ENCODE data around the gene RAB27A. TPM values are rescaled to one million over a fixed set of nuclear protein-coding genes. Genes with fewer than 3 reads are reported as not detected.

RAB27A gene
- total RNA-seq, 1 experiment from 2014 or later: 6.3 TPM

GRCh38 chr15:55267401-55268175, 22.0 kb downstream of the RAB27A start:
- Histone ChIP-seq H3K27me3 (ENCODE audit: low read length) (no peaks in the 10 kb centered on the region), H3F3A (ENCODE audit: low read length, unreplicated experiment) (no peaks in the 10 kb centered on the region), H3K27ac (ENCODE audit: low read length) (no peak overlapping the region), H3K4me1 (ENCODE audit: insufficient read depth, low read length) (no peaks in the 10 kb centered on the region), H3K4me3 (ENCODE audit: low read length) (no peak overlapping the region), H3K36me3 (ENCODE audit: low read depth, low read length) (no peaks in the 10 kb centered on the region), H3K79me2 (ENCODE audit: low read length) (no peaks in the 10 kb centered on the region), H4K20me1 (ENCODE audit: low read length) (no peaks in the 10 kb centered on the region), H3K9me2 (replicated peaks; ENCODE audit: low read length) (no peaks in the 10 kb centered on the region), H3K9ac (ENCODE audit: low read length) (no peak overlapping the region), H3K9me3 (ENCODE audit: low read length) (no peaks in the 10 kb centered on the region), H3K4me2 (ENCODE audit: low read length) (no peak overlapping the region), H2AFZ (ENCODE audit: low read length) (no peak overlapping the region)
- no peak for DNase-seq
- POLR2A ChIA-PET (ENCODE audit: unreplicated experiment): no interaction called here
- intact Hi-C loops (cut with micrococcal nuclease): no loop called here
- BruUV-seq (replicated peaks): no TSS peak
- CTCF ChIA-PET: no interaction called here
- TF ChIP-seq EZH2 (IDR thresholded peaks at IDR 0.05; ENCODE audit: low read length, unreplicated experiment) (no peak), EZH2phosphoT487 (IDR thresholded peaks at IDR 0.05; ENCODE audit: borderline replicate concordance, low read length) (no peak)
- TF ChIP-seq, protein P1, sequence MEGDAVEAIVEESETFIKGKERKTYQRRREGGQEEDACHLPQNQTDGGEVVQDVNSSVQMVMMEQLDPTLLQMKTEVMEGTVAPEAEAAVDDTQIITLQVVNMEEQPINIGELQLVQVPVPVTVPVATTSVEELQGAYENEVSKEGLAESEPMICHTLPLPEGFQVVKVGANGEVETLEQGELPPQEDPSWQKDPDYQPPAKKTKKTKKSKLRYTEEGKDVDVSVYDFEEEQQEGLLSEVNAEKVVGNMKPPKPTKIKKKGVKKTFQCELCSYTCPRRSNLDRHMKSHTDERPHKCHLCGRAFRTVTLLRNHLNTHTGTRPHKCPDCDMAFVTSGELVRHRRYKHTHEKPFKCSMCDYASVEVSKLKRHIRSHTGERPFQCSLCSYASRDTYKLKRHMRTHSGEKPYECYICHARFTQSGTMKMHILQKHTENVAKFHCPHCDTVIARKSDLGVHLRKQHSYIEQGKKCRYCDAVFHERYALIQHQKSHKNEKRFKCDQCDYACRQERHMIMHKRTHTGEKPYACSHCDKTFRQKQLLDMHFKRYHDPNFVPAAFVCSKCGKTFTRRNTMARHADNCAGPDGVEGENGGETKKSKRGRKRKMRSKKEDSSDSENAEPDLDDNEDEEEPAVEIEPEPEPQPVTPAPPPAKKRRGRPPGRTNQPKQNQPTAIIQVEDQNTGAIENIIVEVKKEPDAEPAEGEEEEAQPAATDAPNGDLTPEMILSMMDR (conservative IDR thresholded peaks at IDR 0.05; ENCODE audit: low read depth, low read length): no peak
- ATAC-seq: no peak

DNA sequence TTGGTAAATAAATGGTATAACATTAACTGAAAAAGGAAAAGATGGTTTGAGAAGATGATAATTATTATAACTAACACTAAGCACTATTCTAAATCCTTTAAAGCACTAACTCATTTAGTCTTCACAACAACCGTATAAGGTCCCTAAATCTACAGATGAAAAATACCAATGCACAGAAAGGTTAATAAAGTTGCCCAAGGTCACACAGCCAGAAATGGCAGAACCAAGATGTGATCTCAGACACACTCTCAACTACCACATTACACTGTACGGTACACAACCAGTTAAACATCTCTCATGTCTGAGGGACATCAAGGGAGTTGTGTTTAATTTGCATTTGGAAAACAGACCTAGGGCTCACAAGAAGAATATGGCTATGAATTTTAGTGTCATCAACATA, 23.1 kb downstream of the RAB27A start:
- Histone ChIP-seq H3K27ac (ENCODE audit: low read length) (no peak overlapping the region), H3K9me3 (ENCODE audit: low read length) (no peaks in the 10 kb centered on the region)
- CTCF ChIA-PET: no interaction called here

More for the DNA sequence above, 23.1 kb downstream of the RAB27A start:
- no peaks in the 10 kb centered on the region for H3K27me3 ChIP-seq (ENCODE audit: low read length)
- TF ChIP-seq EZH2phosphoT487 (IDR thresholded peaks at IDR 0.05; ENCODE audit: borderline replicate concordance, low read length) (no peak), EZH2 (IDR thresholded peaks at IDR 0.05; ENCODE audit: low read length, unreplicated experiment) (no peak)
- TF ChIP-seq, protein P1 (conservative IDR thresholded peaks at IDR 0.05; ENCODE audit: low read depth, low read length): no peak
- H2AFZ ChIP-seq (ENCODE audit: low read length): no peak overlapping the region
- H3K36me3 ChIP-seq (ENCODE audit: low read depth, low read length): no peaks in the 10 kb centered on the region
- intact Hi-C loops (cut with micrococcal nuclease): no loop called here
- ATAC-seq (no peak), DNase-seq (no peak)
- H3K4me1 ChIP-seq (ENCODE audit: insufficient read depth, low read length): no peaks in the 10 kb centered on the region
- H3K9me2 ChIP-seq (replicated peaks; ENCODE audit: low read length): no peaks in the 10 kb centered on the region
- no TSS peak for BruUV-seq (replicated peaks)
- no peaks in the 10 kb centered on the region for H3F3A ChIP-seq (ENCODE audit: low read length, unreplicated experiment)
- H4K20me1 ChIP-seq (ENCODE audit: low read length): no peaks in the 10 kb centered on the region
- H3K4me2 ChIP-seq (ENCODE audit: low read length): no peak overlapping the region
- no peak overlapping the region for H3K9ac ChIP-seq (ENCODE audit: low read length)
- no peaks in the 10 kb centered on the region for H3K79me2 ChIP-seq (ENCODE audit: low read length)
- H3K4me3 ChIP-seq (ENCODE audit: low read length): no peak overlapping the region
- POLR2A ChIA-PET (ENCODE audit: unreplicated experiment): interaction anchor here (0.5 kb wide), 1 partner anchor 807 kb away, joined by 3 read pairs; no protein-coding TSS in a partner anchor

Data from PC-3 (cell line).